SK-N-SH (cell line): ENCODE data around the gene TNFSF15. TPM values are rescaled to one million over a fixed set of nuclear protein-coding genes. Genes with fewer than 3 reads are reported as not detected.
"Not testable (repeated sequence)": the region's sequence is repeated elsewhere in the genome, so short reads cannot be mapped to it uniquely, and the experiment has no call there.

Experiments used
- CTCF ChIA-PET: fragments of 300-600, 350-600 bp; formaldehyde crosslinking; extraction: SDS; loops from one replicate; lab custom pipeline; 2021; lab: Yijun Ruan, JAX
- POLR2A ChIA-PET: fragments of 350-600 bp; sonication (Branson Sonifier 250); formaldehyde crosslinking; extraction: SDS; loops from one replicate; lab custom pipeline; 2020; ENCODE audit warnings: antibody characterized with exemption, inconsistent platforms; lab: Yijun Ruan, JAX
- DNase-seq: peaks from one replicate; pipeline ENCODE4 v3.0.0; 2012
- H2AFZ ChIP-seq: fragments of 200-600 bp; sonication (generic); 2 replicates; pipeline ENCODE4 v1.8.1; 2016; ENCODE audit warnings: antibody characterized with exemption, mild to moderate bottlenecking, low read depth
- H3F3A ChIP-seq: fragments of 200-600 bp; sonication (generic); replicated peaks from 2 replicates; pipeline ENCODE3; 2016; ENCODE audit warnings: antibody characterized with exemption, mild to moderate bottlenecking; ENCODE audit not compliant: insufficient read depth
- H3K27ac ChIP-seq, 2 experiments: fragments of 200-500 bp in 1 of 2; fragments of 200-600 bp in 1 of 2; sonication (Bioruptor generic) in 1 of 2; sonication (generic), shearing (Covaris generic) in 1 of 2; 2 replicates each; pipeline versions ENCODE4 v1.5.1 to v1.6.1; 2014 to 2016; ENCODE audit warnings: low read depth in 2 of 2, inconsistent platforms in 1 of 2, low read length in 1 of 2, mild to moderate bottlenecking in 1 of 2, mixed read lengths in 1 of 2
- H3K27me3 ChIP-seq: fragments of 200-600 bp; sonication (generic), shearing (Covaris generic); 2 replicates; pipeline ENCODE4 v1.6.1; 2016; ENCODE audit warnings: mixed run types; ENCODE audit not compliant: insufficient read depth
- H3K36me3 ChIP-seq, 2 experiments: fragments of 200-500 bp in 1 of 2; fragments of 200-600 bp in 1 of 2; sonication (Bioruptor generic) in 1 of 2; sonication (generic) in 1 of 2; replicated peaks in 1 of 2; 2 replicates each; pipeline versions ENCODE3 to v1.5.1; 2014 to 2016; ENCODE audit warnings: low read length in 1 of 2, mild to moderate bottlenecking in 1 of 2; ENCODE audit not compliant: insufficient read depth in 2 of 2, control insufficient read depth in 1 of 2
- H3K4me1 ChIP-seq, 2 experiments: fragments of 200-500 bp in 1 of 2; fragments of 200-600 bp in 1 of 2; sonication (Bioruptor generic) in 1 of 2; sonication (generic), shearing (Covaris generic) in 1 of 2; 2 replicates each; pipeline versions ENCODE4 v1.5.1 to v1.6.1; 2014 to 2016; ENCODE audit warnings: low read depth in 1 of 2, low read length in 1 of 2, mixed run types in 1 of 2; ENCODE audit not compliant: insufficient read depth in 2 of 2, control insufficient read depth in 1 of 2
- H3K4me2 ChIP-seq: fragments of 200-600 bp; sonication (generic), shearing (Covaris generic); 2 replicates; pipeline ENCODE4 v1.6.1; 2017; ENCODE audit warnings: mixed run types
- H3K4me3 ChIP-seq, 2 experiments: fragments of 200-500 bp in 1 of 2; fragments of 200-600 bp in 1 of 2; sonication (Bioruptor generic) in 1 of 2; sonication (generic), shearing (Covaris generic) in 1 of 2; 2 replicates each; pipeline versions ENCODE4 v1.5.1 to v1.8.1; 2014 to 2016; ENCODE audit warnings: low read depth in 2 of 2, inconsistent platforms in 1 of 2, low read length in 1 of 2, mild to moderate bottlenecking in 1 of 2, mixed read lengths in 1 of 2, moderate library complexity in 1 of 2
- H3K79me2 ChIP-seq: fragments of 200-600 bp; sonication (generic); 2 replicates; pipeline ENCODE4 v1.8.1; 2017; ENCODE audit warnings: mild to moderate bottlenecking; ENCODE audit not compliant: insufficient read depth
- H3K9ac ChIP-seq: fragments of 200-600 bp; sonication (generic); 2 replicates; pipeline ENCODE4 v1.6.1; 2017; ENCODE audit warnings: mixed run types
- H3K9me2 ChIP-seq: fragments of 200-600 bp; sonication (generic); 2 replicates; pipeline ENCODE4 v1.6.1; 2017; ENCODE audit warnings: mixed run types
- H3K9me3 ChIP-seq: fragments of 200-600 bp; sonication (generic); 2 replicates; pipeline ENCODE4 v1.6.1; 2017; ENCODE audit warnings: mixed run types, mild to moderate bottlenecking, moderate library complexity
- H4K20me1 ChIP-seq: fragments of 200-600 bp; sonication (generic); 2 replicates; pipeline ENCODE4 v1.6.1; 2017; ENCODE audit warnings: mild to moderate bottlenecking, mixed run types; ENCODE audit not compliant: insufficient read depth
- EZH2phosphoT487 ChIP-seq: fragments of 200-600 bp; sonication (generic); IDR thresholded peaks from 2 replicates; pipeline ENCODE4 v1.6.1; 2017; ENCODE audit warnings: low read depth, mixed run types, mild to moderate bottlenecking, antibody characterized with exemption, moderate library complexity, borderline replicate concordance
- FOXM1 ChIP-seq: IDR thresholded peaks from 2 replicates; pipeline ENCODE4 v1.4.0; 2012; ENCODE audit warnings: low read depth, mild to moderate bottlenecking
- RCOR1 ChIP-seq: fragments of 150-350 bp; IDR thresholded peaks from 2 replicates; pipeline ENCODE4 v1.6.1; 2017; ENCODE audit warnings: antibody characterized with exemption, low read length
- RFX5 ChIP-seq: IDR thresholded peaks from 2 replicates; pipeline ENCODE4 v1.6.1; 2012; ENCODE audit warnings: mild to moderate bottlenecking, improper control_type of control experiment, low read length
- SMC3 ChIP-seq: IDR thresholded peaks from 2 replicates; pipeline ENCODE4 v1.6.1; 2012; ENCODE audit warnings: low read depth, low read length, improper control_type of control experiment
- YY1 ChIP-seq: IDR thresholded peaks from 2 replicates; pipeline ENCODE4 v1.4.0; 2012; ENCODE audit warnings: low read depth, mild to moderate bottlenecking
- WGBS: methylation state at CpG from one replicate; pipeline ENCODE4 v1.1.6; 2017; ENCODE audit warnings: low lambda C conversion rate; 5-methylcytosine and 5-hydroxymethylcytosine counted together
- polyA plus RNA-seq, 3 experiments: library from polyadenylated mRNA; depleted of rRNA; stranded (reverse); fragments of >200 nt; gene quantifications; 2 replicates each; pipeline ENCODE4 v1.2.3, GENCODE V29; 2012
- TF ChIP-seq, protein P1 (sequence below): IDR thresholded peaks from 2 replicates; pipeline ENCODE4 v1.4.0; 2012; ENCODE audit warnings: low read depth, borderline replicate concordance
- TF ChIP-seq, protein P2 (sequence below): fragments of 200-600 bp; sonication (generic); IDR thresholded peaks from 2 replicates; pipeline ENCODE4 v1.6.1; 2017; ENCODE audit warnings: antibody characterized with exemption, mild to moderate bottlenecking, moderate library complexity
- TF ChIP-seq, protein P3 (sequence below): fragments of 150-350 bp; IDR thresholded peaks from 2 replicates; pipeline ENCODE4 v1.6.1; 2017; ENCODE audit warnings: antibody characterized with exemption, low read length, low read depth, borderline replicate concordance
- TF ChIP-seq, protein P4 (sequence below): IDR thresholded peaks from 2 replicates; pipeline ENCODE4 v1.6.1; 2012; ENCODE audit warnings: mild to moderate bottlenecking, low read depth, low read length, moderate library complexity
- TF ChIP-seq, protein P5 (sequence below): IDR thresholded peaks from 2 replicates; pipeline ENCODE4 v1.4.0; 2012; ENCODE audit warnings: low read depth

TNFSF15 gene
- polyA plus RNA-seq, 1 of the 3 experiments (the other 2 are of a cell fraction) = 0.64 TPM

DNA sequence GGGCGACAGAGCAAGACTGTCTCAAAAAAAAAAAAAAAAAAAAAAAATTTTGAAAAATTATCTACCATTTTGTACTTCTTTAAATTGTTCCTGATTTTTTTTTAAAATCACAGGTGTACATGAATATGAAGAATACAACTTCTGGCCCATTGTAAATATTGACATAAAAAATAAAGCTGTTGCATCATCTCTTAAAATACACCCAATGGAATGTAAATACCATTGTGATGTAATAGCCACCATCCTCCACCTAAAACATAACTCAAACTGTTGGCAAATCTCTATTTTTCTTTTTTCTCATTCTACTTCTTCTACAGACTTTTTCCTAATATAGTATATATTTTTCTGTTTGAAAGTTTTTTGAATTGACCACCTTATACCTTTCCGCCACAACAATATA is 62.9 kb downstream of the TNFSF15 start (continued):
- TF ChIP-seq, protein P1, sequence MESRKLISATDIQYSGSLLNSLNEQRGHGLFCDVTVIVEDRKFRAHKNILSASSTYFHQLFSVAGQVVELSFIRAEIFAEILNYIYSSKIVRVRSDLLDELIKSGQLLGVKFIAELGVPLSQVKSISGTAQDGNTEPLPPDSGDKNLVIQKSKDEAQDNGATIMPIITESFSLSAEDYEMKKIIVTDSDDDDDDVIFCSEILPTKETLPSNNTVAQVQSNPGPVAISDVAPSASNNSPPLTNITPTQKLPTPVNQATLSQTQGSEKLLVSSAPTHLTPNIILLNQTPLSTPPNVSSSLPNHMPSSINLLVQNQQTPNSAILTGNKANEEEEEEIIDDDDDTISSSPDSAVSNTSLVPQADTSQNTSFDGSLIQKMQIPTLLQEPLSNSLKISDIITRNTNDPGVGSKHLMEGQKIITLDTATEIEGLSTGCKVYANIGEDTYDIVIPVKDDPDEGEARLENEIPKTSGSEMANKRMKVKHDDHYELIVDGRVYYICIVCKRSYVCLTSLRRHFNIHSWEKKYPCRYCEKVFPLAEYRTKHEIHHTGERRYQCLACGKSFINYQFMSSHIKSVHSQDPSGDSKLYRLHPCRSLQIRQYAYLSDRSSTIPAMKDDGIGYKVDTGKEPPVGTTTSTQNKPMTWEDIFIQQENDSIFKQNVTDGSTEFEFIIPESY = no peak

DNA sequence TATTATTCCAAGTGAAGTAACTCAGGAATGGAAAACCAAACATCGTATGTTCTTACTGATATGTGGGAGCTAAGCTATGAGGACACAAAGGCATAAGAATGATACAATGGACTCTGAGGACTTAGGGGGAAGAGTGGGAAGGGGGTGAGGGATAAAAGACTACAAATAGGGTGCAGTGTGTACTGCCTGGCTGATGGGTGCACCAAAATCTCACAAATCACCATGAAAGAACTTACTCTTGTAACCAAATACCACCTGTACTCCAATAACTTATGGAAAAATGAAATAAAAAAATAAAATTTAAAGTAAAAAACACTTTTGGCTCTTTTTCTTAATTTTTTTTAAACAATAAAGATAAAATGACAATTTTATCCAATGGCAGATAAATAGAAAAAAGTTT is 64.3 kb downstream of the TNFSF15 start:
- POLR2A ChIA-PET, H3K4me3 ChIP-seq, H3K27ac ChIP-seq, DNase-seq, H3K27me3 ChIP-seq, H3K4me2 ChIP-seq, H3K4me1 ChIP-seq, H3K9me3 ChIP-seq, H3F3A ChIP-seq, H3K9ac ChIP-seq, H3K79me2 ChIP-seq, H3K9me2 ChIP-seq, H2AFZ ChIP-seq, H3K36me3 ChIP-seq, H4K20me1 ChIP-seq: not testable (repeated sequence)
- CTCF ChIA-PET = interaction anchor here (1.3 to 1.8 kb wide), 2 partner anchors 169 to 289 kb away, joined by 3 to 4 read pairs; no protein-coding TSS in a partner anchor
- WGBS = 69% methylated on average over 1 of the region's 1 CpG
- TF ChIP-seq, protein P2, sequence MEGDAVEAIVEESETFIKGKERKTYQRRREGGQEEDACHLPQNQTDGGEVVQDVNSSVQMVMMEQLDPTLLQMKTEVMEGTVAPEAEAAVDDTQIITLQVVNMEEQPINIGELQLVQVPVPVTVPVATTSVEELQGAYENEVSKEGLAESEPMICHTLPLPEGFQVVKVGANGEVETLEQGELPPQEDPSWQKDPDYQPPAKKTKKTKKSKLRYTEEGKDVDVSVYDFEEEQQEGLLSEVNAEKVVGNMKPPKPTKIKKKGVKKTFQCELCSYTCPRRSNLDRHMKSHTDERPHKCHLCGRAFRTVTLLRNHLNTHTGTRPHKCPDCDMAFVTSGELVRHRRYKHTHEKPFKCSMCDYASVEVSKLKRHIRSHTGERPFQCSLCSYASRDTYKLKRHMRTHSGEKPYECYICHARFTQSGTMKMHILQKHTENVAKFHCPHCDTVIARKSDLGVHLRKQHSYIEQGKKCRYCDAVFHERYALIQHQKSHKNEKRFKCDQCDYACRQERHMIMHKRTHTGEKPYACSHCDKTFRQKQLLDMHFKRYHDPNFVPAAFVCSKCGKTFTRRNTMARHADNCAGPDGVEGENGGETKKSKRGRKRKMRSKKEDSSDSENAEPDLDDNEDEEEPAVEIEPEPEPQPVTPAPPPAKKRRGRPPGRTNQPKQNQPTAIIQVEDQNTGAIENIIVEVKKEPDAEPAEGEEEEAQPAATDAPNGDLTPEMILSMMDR = peak; percentile 31; the same call in 1 of the 2 replicates

DNA sequence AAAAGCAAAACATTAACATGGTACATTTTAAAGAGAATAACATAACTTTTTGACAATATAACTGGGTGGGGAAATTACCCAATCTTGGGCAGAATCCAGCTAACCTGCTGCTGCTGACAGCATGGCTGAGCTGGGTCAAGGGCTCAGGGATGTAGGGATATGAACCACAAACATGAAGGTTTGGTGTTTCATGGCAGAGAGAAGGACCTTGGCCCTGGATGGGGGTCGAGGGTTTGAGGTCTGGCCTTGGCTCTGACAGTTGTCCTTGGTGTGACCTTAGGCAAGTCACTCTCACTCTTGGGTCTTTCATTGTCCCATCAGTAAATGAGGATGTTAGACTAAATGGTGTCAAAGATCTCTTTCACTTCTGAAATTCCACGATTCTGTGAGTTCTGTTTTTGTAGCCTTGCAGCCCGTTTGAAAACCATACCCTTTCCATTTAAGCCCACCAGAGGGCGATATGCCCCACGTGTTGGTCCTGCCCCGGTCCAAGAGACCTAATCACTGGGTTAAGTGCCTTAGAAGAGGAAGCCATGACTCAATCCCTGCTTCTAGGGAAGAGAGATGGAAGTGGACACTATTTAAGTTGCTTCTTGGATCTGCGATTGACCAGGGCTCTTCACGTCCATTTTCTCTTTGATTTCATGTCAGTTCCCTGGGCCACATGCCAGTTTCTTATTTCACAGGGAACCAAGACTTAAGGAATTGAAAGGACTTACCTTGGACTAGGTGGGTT is 67.1 kb downstream of the TNFSF15 start:
- H3K9ac ChIP-seq = no peak overlapping the region
- no peaks in the 10 kb centered on the region for H3K27me3 ChIP-seq
- peaks cover 14% of the 10 kb centered on the region for H3F3A ChIP-seq
- H4K20me1 ChIP-seq = no peaks in the 10 kb centered on the region
- ChIA-PET POLR2A (no interaction called here), CTCF (interaction anchor here (0.7 to 5.6 kb wide), 15 partner anchors 16 to 786 kb away, joined by 3 to 41 read pairs (median 3); no protein-coding TSS in a partner anchor)
- 23% methylated on average over 8 of the region's 8 CpGs for WGBS
- no peak overlapping the region; the same call in 1 of the 2 replicates for H3K4me2 ChIP-seq
- H3K36me3 ChIP-seq = no peaks in the 10 kb centered on the region
- peaks cover 0 to 22% of the 10 kb centered on the region in 2 experiments; a peak in 2 of 4 replicates for H3K4me1 ChIP-seq
- H3K9me3 ChIP-seq = no peaks in the 10 kb centered on the region
- H3K79me2 ChIP-seq = no peaks in the 10 kb centered on the region
- peak; percentile 69 for DNase-seq
- H3K4me3 ChIP-seq = no peak overlapping the region
- H3K9me2 ChIP-seq = no peaks in the 10 kb centered on the region
- no peak overlapping the region for H3K27ac ChIP-seq
- H2AFZ ChIP-seq = no peak overlapping the region
- TF ChIP-seq RFX5 = no peak
- TF ChIP-seq FOXM1 = no peak
- peak; percentile 98 for TF ChIP-seq SMC3
- TF ChIP-seq, protein P3, sequence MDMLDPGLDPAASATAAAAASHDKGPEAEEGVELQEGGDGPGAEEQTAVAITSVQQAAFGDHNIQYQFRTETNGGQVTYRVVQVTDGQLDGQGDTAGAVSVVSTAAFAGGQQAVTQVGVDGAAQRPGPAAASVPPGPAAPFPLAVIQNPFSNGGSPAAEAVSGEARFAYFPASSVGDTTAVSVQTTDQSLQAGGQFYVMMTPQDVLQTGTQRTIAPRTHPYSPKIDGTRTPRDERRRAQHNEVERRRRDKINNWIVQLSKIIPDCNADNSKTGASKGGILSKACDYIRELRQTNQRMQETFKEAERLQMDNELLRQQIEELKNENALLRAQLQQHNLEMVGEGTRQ = no peak
- TF ChIP-seq YY1 = 0 out of 2 replicates have a peak, but pooled peaks have one; percentile 51
- TF ChIP-seq, protein P4, sequence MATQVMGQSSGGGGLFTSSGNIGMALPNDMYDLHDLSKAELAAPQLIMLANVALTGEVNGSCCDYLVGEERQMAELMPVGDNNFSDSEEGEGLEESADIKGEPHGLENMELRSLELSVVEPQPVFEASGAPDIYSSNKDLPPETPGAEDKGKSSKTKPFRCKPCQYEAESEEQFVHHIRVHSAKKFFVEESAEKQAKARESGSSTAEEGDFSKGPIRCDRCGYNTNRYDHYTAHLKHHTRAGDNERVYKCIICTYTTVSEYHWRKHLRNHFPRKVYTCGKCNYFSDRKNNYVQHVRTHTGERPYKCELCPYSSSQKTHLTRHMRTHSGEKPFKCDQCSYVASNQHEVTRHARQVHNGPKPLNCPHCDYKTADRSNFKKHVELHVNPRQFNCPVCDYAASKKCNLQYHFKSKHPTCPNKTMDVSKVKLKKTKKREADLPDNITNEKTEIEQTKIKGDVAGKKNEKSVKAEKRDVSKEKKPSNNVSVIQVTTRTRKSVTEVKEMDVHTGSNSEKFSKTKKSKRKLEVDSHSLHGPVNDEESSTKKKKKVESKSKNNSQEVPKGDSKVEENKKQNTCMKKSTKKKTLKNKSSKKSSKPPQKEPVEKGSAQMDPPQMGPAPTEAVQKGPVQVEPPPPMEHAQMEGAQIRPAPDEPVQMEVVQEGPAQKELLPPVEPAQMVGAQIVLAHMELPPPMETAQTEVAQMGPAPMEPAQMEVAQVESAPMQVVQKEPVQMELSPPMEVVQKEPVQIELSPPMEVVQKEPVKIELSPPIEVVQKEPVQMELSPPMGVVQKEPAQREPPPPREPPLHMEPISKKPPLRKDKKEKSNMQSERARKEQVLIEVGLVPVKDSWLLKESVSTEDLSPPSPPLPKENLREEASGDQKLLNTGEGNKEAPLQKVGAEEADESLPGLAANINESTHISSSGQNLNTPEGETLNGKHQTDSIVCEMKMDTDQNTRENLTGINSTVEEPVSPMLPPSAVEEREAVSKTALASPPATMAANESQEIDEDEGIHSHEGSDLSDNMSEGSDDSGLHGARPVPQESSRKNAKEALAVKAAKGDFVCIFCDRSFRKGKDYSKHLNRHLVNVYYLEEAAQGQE = no peak
- TF ChIP-seq EZH2phosphoT487 = no peak
- no peak for TF ChIP-seq RCOR1
- TF ChIP-seq, protein P5, sequence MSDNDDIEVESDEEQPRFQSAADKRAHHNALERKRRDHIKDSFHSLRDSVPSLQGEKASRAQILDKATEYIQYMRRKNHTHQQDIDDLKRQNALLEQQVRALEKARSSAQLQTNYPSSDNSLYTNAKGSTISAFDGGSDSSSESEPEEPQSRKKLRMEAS = peak; percentile 74
- TF ChIP-seq, protein P2 = peak; percentile 88
